HCT116 (cell line): ENCODE results near the gene TRPC4. TPM values are rescaled to one million over a fixed set of nuclear protein-coding genes. Genes with fewer than 3 reads are reported as not detected.

ENCODE experiments used
- ATAC-seq: fragments of 200-7000 bp; cut with Tn5 transposase; 2 replicates; pipeline ENCODE4 v1.9.1; 2020; ENCODE audit warnings: mild to moderate bottlenecking, moderate library complexity
- BruUV-seq: library from RNA; stranded (reverse); fragments of 400-500 nt; replicated peaks from 2 replicates; lab custom pipeline; 2021; lab: Mats Ljungman, UMichigan
- CTCF ChIA-PET: fragments of 300-600 bp; sonication (Branson Sonifier 250); formaldehyde crosslinking; loops from one replicate; lab custom pipeline; 2021; ENCODE audit warnings: antibody characterized with exemption; lab: Charles Lee
- POLR2A ChIA-PET: fragments of 300-600, 350-600 bp; sonication (Branson Sonifier 250); formaldehyde crosslinking; loops from one replicate; lab custom pipeline; 2021; ENCODE audit warnings: antibody characterized with exemption; lab: Charles Lee
- RAD21 ChIA-PET, 2 experiments: fragments of 300-600 bp; sonication (Branson Sonifier 250); formaldehyde crosslinking; loops; one replicate each; lab custom pipeline; 2023; ENCODE audit warnings: low total read pairs in 2 of 2; ENCODE audit not compliant: uncharacterized antibody in 2 of 2, unreplicated experiment in 2 of 2, low non-redundant PET in 1 of 2; lab: Charles Lee
- DNase-seq: peaks from one replicate; pipeline ENCODE4 v3.0.0-alpha.2; 2010; ENCODE audit warnings: low read depth, low spot score
- H2AFZ ChIP-seq: fragments of 200-600 bp; shearing (Covaris generic), sonication (generic); 2 replicates; pipeline ENCODE4 v1.6.1; 2017; ENCODE audit warnings: low read depth, mixed run types, mixed read lengths, antibody characterized with exemption, low read length; ENCODE audit not compliant: poor library complexity, severe bottlenecking
- H3K27ac ChIP-seq: 2 replicates; pipeline ENCODE4 v1.5.1; 2012; ENCODE audit warnings: low read depth, low read length
- H3K27me3 ChIP-seq: fragments of 200-600 bp; sonication (generic); 2 replicates; pipeline ENCODE4 v1.6.1; 2016; ENCODE audit warnings: mixed run types, low read length, mixed read lengths; ENCODE audit not compliant: insufficient read depth
- H3K36me3 ChIP-seq, 2 experiments: fragments of 200-500 bp in 1 of 2; fragments of 200-600 bp in 1 of 2; sonication (Bioruptor generic) in 1 of 2; sonication (generic) in 1 of 2; 2 replicates each; pipeline versions ENCODE4 v1.5.1 to v1.6.1; 2014 to 2016; ENCODE audit warnings: low read length in 2 of 2, inconsistent platforms in 1 of 2, mixed read lengths in 1 of 2, mixed run types in 1 of 2; ENCODE audit not compliant: insufficient read depth in 2 of 2, control insufficient read depth in 1 of 2
- H3K4me1 ChIP-seq, 2 experiments: fragments of 200-600 bp in 1 of 2; sonication (generic) in 1 of 2; 2 replicates each; pipeline versions ENCODE4 v1.5.1 to v1.6.1; 2012 to 2017; ENCODE audit warnings: low read length in 2 of 2, inconsistent platforms in 1 of 2, mild to moderate bottlenecking in 1 of 2, mixed read lengths in 1 of 2, mixed run types in 1 of 2, moderate library complexity in 1 of 2; ENCODE audit not compliant: insufficient read depth in 2 of 2, control insufficient read depth in 1 of 2
- H3K4me2 ChIP-seq: fragments of 200-600 bp; sonication (generic); 2 replicates; pipeline ENCODE4 v1.6.1; 2017; ENCODE audit warnings: mixed run types, low read length, mixed read lengths
- H3K4me3 ChIP-seq, 2 experiments: fragments of 200-600 bp in 1 of 2; sonication (generic) in 1 of 2; replicated peaks in 1 of 2; 2 replicates each; pipeline ENCODE4 v1.5.1; 2011 to 2016; ENCODE audit warnings: low read length in 2 of 2, control low read depth in 1 of 2, low read depth in 1 of 2, mild to moderate bottlenecking in 1 of 2, mixed read lengths in 1 of 2, mixed run types in 1 of 2
- H3K79me2 ChIP-seq: fragments of 200-600 bp; sonication (generic); 2 replicates; pipeline ENCODE4 v1.6.1; 2017; ENCODE audit warnings: mild to moderate bottlenecking, mixed run types, low read length, moderate library complexity, mixed read lengths; ENCODE audit not compliant: insufficient read depth
- H3K9ac ChIP-seq: fragments of 200-600 bp; sonication (generic); 2 replicates; pipeline ENCODE4 v1.6.1; 2016; ENCODE audit warnings: low read length, mixed read lengths
- H3K9me2 ChIP-seq: fragments of 200-600 bp; sonication (generic), shearing (Covaris generic); 2 replicates; pipeline ENCODE4 v1.6.1; 2017; ENCODE audit warnings: mixed run types, mild to moderate bottlenecking, moderate library complexity; ENCODE audit not compliant: insufficient read depth
- H3K9me3 ChIP-seq, 2 experiments: fragments of 200-500 bp in 1 of 2; fragments of 200-600 bp in 1 of 2; sonication (Bioruptor generic) in 1 of 2; sonication (generic) in 1 of 2; 2 replicates each; pipeline ENCODE4 v1.6.1; 2014 to 2017; ENCODE audit warnings: low read length in 2 of 2, mixed read lengths in 2 of 2, inconsistent platforms in 1 of 2, low read depth in 1 of 2, mild to moderate bottlenecking in 1 of 2, mixed run types in 1 of 2, moderate library complexity in 1 of 2; ENCODE audit not compliant: control insufficient read depth in 1 of 2, insufficient read depth in 1 of 2
- H4K20me1 ChIP-seq: fragments of 200-600 bp; sonication (generic), shearing (Covaris generic); 2 replicates; pipeline ENCODE4 v1.6.1; 2017; ENCODE audit warnings: mixed run types, mild to moderate bottlenecking, moderate library complexity; ENCODE audit not compliant: insufficient read depth
- CBX3 ChIP-seq: IDR thresholded peaks from 2 replicates; pipeline ENCODE4 v1.6.1; 2012; ENCODE audit warnings: low read depth
- CTCF ChIP-seq, 3 experiments: fragments of 200-600 bp in 1 of 3; sonication (generic) in 1 of 3; IDR thresholded peaks in 2 of 3; conservative IDR thresholded peaks in 1 of 3; 2 replicates each; pipeline ENCODE4 v1.5.1; 2012 to 2017; ENCODE audit warnings: low read depth in 2 of 3, low read length in 2 of 3, antibody characterized with exemption in 1 of 3, borderline replicate concordance in 1 of 3, control low read depth in 1 of 3, mild to moderate bottlenecking in 1 of 3, mixed read lengths in 1 of 3, mixed run types in 1 of 3, moderate library complexity in 1 of 3; ENCODE audit not compliant: insufficient read depth in 1 of 3
- ELF1 ChIP-seq: IDR thresholded peaks from 2 replicates; pipeline ENCODE4 v1.6.1; 2012; ENCODE audit warnings: low read depth, borderline replicate concordance
- EZH2phosphoT487 ChIP-seq: fragments of 200-600 bp; IDR thresholded peaks from 2 replicates; pipeline ENCODE4 v1.6.1; 2018; ENCODE audit warnings: antibody characterized with exemption, borderline replicate concordance
- JUND ChIP-seq: IDR thresholded peaks from 2 replicates; pipeline ENCODE4 v1.6.1; 2012
- SP1 ChIP-seq: IDR thresholded peaks from 2 replicates; pipeline ENCODE4 v1.6.1; 2012; ENCODE audit warnings: low read depth
- ZBTB33 ChIP-seq: IDR thresholded peaks from 2 replicates; pipeline ENCODE4 v1.6.1; 2011; ENCODE audit warnings: mild to moderate bottlenecking, low read length, moderate library complexity; ENCODE audit not compliant: insufficient replicate concordance; ENCODE audit errors: extremely low read depth
- ZNF274 ChIP-seq: fragments of 200-500 bp; sonication (Bioruptor generic); IDR thresholded peaks from 2 replicates; pipeline ENCODE4 v1.6.1; 2014; ENCODE audit warnings: mild to moderate bottlenecking, low read depth, low read length, inconsistent platforms
- intact Hi-C: fragments of 100-400 bp; cut with micrococcal nuclease; formaldehyde crosslinking; loops from 2 replicates; pipeline ENCODE4 v1.10.0; 2022
- total RNA-seq: library from RNA; stranded (reverse); gene quantifications from one replicate; pipeline ENCODE4 v1.2.1, GENCODE V29; 2021; ENCODE audit not compliant: unreplicated experiment

TRPC4 gene
- total RNA-seq, 1 experiment from 2014 or later, result not detected

DNA sequence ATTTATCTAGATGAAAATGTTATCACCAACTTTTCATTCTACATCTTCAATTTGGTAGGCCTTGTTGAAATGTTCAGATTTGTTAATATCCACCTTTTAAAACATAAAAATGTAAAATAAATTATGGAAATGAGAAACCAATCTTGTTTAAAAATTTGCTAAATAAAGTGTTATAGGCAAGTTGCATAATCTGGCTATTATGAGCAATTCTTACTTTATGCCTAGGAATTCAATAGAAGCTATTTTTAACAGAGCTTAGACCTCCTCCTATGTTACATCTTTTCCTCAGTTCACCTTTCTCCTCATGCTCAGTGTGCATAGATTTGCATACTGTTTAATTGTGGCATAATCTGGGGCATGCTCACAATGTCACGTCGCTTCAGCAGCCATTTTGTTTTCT is 183.1 kb downstream of the TRPC4 start:
- RAD21 ChIA-PET, result no interaction called here
- no peaks in the 10 kb centered on the region for H3K4me1 ChIP-seq
- ATAC-seq (no peak), DNase-seq (no peak)
- no peak overlapping the region for H3K27ac ChIP-seq
- TF ChIP-seq EZH2phosphoT487, result no peak
- TF ChIP-seq CTCF (IDR thresholded peaks at IDR 0.05 in 2 of 3, conservative IDR thresholded peaks at IDR 0.05 in 1 of 3; ENCODE audit: borderline replicate concordance in 1 of 3, insufficient read depth in 1 of 3, low read depth in 2 of 3, low read length in 2 of 3), result no peak
- TF ChIP-seq ELF1, result no peak
- no peak for TF ChIP-seq CBX3
- TF ChIP-seq ZBTB33, result no peak
- TF ChIP-seq SP1, result no peak
- TF ChIP-seq JUND, result no peak
- no peak for TF ChIP-seq ZNF274
- H3K9me2 ChIP-seq, result no peaks in the 10 kb centered on the region
- no peaks in the 10 kb centered on the region for H3K27me3 ChIP-seq
- no TSS peak for BruUV-seq
- intact Hi-C loops, result no loop called here
- no peak overlapping the region for H3K9ac ChIP-seq
- H3K4me3 ChIP-seq, result no peak overlapping the region
- no peak overlapping the region for H3K4me2 ChIP-seq
- H3K9me3 ChIP-seq, result peaks cover 0 to 35% of the 10 kb centered on the region in 2 experiments; a peak in 3 of 4 replicates
- H4K20me1 ChIP-seq, result no peaks in the 10 kb centered on the region
- CTCF ChIA-PET, result no interaction called here
- no peaks in the 10 kb centered on the region for H3K36me3 ChIP-seq
- no peaks in the 10 kb centered on the region for H3K79me2 ChIP-seq
- no peak overlapping the region for H2AFZ ChIP-seq
- POLR2A ChIA-PET, result no interaction called here
